HuH-7.5 (cell line): ENCODE results near the gene BPIFB2.
"Not testable (repeated sequence)": the region's sequence is repeated elsewhere in the genome, so short reads cannot be mapped to it uniquely, and the experiment has no call there.

Experiments
- DNase-seq: peaks from one replicate; pipeline ENCODE4 v3.0.0; 2011; ENCODE audit warnings: low spot score

The BPIFB2 gene

DNA sequence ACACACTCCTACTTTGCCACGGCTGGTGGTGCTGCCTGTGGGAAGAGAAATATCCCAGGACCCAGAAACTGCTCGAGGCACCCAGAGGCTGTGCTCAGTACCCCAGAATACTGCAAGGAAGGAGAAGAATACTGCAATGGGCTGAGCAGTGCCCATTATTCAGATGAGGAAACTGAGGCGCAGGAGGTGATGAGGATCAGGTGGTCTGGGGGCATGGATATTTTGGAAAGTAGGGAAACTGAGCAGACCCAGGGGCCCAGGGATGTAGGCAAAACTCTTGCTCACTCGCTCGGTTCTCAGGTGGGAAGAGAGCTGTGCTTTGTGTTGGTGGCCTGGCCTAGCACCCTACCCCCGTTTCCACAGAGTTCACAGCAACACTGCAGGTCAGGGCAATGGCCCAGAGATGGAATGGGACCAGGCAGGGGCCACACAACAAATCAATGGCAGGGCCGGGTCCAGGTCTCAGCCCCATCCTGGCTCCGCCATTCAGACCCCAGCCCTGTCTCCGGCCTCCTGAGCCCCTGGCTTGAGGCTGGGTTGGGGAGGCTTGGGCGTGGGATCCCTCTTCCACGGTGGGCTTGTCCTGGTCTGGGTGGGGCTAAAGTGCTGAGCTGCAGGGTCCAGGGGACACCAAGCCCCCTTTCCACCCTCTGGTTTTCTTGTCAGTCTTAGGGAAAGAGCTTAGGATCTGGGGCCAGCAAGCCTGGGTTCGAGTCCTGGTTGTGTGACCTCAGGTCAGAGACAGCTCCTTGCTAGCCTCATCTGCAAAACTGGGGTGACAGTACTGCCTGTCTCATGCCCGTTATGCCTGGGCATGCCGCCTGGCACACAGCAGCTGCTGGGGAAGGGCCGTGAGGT lies 37.2 kb upstream of the BPIFB2 start:
- DNase-seq, result no peak

DNA sequence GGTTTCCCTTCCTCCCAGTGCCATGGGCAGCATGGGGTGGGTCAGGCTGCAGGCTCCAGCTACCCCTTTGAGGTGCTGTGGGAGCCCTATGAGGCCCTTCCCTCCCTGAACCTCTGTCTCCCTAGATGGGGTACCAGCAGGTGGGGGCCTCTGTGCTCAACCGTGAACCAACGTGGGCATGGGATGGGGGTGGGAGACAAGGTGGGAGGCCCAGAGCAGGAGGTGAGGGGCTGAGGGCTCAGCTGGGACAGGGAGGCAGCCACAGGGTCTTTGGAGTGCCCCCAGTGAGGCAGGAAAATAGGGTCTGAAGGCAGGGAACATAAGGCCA lies 36.6 kb upstream of the BPIFB2 start:
- no peak for DNase-seq

GRCh38 chr20:32971703-32972161 lies 35.8 kb upstream of the BPIFB2 start:
- no peak for DNase-seq

- no peak for DNase-seq
Measured at GRCh38 chr20:32972181-32973076, 35.1 kb upstream of the BPIFB2 start.

- DNase-seq, result no peak
Measured at GRCh38 chr20:32973077-32973717, 34.3 kb upstream of the BPIFB2 start.

DNA sequence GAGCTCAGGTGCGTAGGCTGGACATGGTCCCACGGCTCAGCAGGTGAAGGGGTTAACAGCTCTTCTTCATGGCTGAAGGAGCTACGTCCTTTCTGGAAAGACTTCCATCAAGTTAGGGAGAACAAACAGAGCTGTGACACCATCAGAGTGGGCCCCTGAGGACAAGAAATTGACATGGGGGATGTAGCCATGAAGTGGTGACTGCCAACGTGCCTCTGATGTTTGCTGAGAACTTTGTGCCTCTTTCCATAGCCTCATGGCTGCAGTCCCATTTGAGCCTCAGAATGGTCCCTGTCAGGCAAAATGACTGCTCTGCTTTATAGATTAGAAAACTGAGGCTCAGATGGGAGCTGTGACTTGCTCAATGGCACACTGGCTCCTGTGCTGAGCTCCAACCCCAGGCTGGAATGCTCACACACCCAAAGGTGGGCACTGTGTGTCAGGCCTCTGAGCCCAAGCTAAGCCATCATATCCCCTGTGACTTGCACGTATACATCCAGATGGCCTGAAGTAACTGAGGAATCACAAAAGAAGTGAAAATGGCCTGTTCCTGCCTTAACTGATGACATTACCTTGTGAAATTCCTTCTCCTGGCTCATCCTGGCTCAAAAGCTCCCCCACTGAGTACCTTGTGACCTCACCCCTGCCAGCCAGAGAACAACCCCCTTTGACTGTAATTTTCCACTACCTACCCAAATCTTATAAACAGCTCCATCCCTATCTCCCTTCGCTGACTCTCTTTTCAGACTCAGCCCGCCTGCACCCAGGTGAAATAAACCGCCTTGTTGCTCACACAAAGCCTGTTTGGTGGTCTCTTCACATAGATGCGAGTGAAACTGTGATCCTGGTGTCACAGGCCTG lies 33.1 kb upstream of the BPIFB2 start:
- DNase-seq, result not testable (repeated sequence)

GRCh38 chr20:32975121-32975520 lies 32.4 kb upstream of the BPIFB2 start:
- DNase-seq, result not testable (repeated sequence)

GRCh38 chr20:32975698-32976674 lies 31.5 kb upstream of the BPIFB2 start:
- no peak for DNase-seq

DNA sequence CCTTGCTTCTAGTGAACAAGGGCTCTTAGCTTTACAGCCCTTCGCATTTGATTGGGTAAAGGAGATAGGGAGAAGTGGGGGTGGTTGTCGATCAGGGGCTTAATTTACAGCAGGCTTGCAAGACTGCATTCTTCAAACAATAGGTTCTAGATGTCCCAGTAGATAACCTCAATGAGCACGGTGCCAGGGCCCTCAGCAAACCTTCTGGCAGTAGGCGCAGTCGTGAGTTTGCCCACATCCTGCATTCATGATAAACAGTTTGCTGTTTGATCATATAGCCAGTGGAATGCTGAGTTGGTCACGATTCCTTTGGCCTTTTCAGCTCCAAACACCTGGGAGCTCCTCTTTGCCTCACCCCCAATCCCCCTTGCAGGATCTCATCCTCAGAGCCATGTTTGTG lies 30.8 kb upstream of the BPIFB2 start:
- DNase-seq, result no peak

- no peak for DNase-seq
Measured at GRCh38 chr20:32977281-32978008, 30.1 kb upstream of the BPIFB2 start.

GRCh38 chr20:32978009-32978335 lies 29.5 kb upstream of the BPIFB2 start:
- DNase-seq, result no peak

- DNase-seq, result no peak
Measured at GRCh38 chr20:32979201-32979998, 28.1 kb upstream of the BPIFB2 start.

DNA sequence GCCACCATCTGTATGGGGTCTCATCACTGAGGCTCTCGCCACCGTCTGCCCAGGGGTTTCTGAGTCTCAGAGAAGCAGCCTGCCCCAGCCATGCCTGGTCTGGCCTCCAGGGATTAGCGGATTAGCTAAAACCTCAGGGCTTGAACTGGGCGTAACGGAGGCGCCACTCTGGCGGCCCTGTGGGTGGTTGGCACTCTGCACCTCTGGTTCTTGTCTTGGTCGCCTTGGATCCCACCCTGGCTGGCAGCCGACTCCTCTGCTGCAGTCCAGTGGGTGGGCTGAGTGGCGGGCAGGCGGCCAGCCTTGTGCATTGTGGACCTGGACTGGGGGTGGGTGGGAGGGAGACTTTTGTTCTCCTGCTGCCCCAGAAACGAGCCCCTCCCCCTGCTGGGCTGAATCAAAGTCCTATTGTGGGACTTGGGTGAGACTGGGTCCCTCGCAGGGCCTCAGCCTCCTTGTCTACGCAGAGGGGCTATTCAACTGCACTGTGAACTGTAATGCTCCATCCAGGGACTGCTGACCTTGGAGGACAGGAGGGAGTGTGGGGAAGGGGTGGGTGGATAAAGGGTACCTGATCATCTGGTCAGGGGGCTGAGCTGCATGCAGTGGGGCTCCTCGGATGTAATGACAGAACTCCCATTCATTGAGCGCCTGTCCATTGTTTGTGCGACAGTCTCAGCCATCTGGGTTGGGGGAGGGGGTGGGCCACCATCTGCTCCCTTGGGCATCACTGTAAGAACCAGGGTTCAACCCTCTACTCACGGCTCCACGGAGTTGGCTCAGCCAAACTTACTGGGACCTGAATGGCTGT lies 27.2 kb upstream of the BPIFB2 start:
- DNase-seq, result no peak

DNA sequence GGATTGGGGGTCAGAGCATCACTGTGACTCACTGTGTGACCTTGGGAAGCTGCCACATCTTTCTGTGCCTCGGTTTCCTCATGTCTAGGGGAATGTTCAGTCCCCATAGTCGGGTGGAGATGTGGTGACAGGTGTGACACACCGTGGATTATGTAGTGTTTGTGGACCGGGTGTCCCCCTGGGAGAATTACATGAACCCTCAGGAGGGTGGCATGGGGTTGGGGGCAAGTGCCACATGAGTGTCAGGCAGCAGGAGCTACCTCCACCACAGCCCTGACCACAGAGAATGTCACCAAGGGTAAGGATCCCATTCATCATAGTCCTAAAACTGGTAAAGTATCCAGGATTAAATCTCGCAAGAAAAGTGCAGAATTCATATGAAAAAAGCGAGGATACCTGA lies 26.5 kb upstream of the BPIFB2 start:
- DNase-seq, result no peak

DNA sequence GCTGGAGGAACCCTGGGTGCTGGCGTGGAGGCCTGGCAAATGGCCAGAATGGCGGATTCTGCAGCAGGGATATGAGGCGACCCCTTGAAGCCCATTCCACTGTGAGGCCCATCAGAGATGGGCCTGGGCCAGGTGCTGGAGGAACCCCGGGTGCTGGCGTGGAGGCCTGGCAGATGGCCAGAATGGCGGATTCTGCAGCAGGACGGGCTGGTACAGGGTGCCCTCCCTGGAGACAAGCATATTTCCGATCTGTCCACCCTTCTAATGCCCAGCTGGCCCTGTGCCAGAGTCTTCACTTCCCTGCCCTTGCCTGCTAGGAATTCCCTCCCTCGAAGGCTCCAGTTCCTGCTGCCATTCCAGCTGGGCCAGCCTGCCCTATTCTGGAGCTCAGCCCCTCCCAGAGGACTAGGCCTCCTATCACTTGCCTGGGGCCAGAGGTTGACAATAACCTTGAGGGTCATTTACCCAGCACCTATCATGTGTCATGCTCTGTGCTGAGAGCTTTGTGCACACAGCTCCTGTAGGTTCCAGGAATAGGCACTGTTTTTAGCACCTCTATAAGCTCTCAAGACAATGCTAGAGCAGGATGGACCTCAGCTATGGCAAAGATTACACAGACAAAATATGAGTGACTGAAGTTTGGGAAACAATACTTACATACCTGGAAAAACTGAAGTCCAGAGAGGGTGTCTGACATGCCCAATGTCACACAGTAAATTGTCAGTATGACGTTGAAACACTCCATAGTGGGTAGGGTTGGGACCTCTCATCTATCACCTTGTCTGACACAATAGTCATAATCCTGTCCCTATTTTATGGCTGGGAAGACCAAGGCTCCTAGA lies 24.7 kb upstream of the BPIFB2 start:
- DNase-seq, result no peak

- DNase-seq, result no peak
Measured at GRCh38 chr20:32983459-32984112, 23.9 kb upstream of the BPIFB2 start.

DNA sequence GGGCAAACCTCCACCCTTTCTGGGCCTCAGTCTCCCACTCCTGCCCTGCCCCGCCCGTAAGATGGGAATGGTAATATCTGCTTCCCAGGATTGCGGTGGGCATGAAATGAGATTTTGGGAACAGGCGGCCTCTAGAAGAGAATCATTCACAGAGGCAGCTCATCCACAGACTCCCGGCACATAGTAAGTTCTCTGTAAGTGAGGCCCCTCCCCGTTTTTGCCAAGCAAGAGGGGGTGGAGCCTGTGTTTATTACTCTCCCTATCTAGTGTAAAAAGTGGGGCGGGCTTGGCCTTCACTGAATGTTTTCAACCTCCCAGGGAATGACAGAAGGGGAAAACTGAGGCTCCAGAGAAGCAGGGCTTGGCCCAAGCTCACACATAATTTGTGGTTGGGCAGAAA lies 23.3 kb upstream of the BPIFB2 start:
- DNase-seq, result no peak
